GM18861 (cell line): ENCODE measurements around the gene CBLL1.

Experiments
- ATAC-seq: cut with Tn5 transposase; IDR thresholded peaks from one replicate; pipeline ENCODE4 v1.9.1; 2021; ENCODE audit not compliant: unreplicated experiment

Gene CBLL1, protein sequence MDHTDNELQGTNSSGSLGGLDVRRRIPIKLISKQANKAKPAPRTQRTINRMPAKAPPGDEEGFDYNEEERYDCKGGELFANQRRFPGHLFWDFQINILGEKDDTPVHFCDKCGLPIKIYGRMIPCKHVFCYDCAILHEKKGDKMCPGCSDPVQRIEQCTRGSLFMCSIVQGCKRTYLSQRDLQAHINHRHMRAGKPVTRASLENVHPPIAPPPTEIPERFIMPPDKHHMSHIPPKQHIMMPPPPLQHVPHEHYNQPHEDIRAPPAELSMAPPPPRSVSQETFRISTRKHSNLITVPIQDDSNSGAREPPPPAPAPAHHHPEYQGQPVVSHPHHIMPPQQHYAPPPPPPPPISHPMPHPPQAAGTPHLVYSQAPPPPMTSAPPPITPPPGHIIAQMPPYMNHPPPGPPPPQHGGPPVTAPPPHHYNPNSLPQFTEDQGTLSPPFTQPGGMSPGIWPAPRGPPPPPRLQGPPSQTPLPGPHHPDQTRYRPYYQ

DNA sequence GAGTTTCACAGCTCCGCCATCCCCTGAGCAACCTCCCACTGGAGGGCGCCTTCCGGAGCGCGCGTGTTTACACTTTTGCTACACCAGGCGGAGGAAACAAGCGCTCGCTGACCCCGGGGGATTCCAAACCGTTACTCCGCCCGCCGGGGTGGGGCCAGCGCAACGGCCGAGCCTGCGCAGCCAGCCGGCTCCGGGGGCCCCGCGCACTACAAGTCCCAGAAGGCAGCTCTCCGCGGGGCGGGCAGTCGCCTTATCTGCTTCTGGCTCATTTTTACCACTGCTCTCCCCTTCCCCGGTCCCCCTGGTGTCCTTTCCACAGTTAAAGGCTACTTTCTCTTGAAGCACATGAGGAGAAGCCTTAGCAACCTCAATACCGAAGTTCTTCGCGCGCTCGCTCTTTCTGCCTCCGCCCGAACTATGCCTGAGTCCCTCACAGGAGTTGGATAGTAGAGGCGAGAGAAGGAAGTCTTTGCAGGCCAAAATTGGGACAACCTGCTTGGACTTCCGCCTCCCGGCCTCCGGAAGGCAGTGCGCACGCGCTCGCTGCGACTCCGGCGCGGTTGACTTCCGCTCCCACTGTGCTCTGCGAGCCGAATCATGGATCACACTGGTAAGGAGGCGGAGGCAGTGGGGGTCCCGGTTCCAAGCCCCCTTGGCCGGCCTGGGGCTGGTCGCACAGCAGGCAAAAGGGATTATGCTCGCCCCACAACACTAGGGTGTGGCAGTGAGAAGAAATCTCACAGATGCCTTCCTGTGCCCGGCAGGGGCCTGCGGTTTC is at the start of gene CBLL1:
Gene CBLL1, plus strand, starts transcription at position 576 of the 778 bp plus-strand sequence. Its CDS starts 22 bp downstream, at position 598.
- peak; percentile 84 for ATAC-seq

DNA sequence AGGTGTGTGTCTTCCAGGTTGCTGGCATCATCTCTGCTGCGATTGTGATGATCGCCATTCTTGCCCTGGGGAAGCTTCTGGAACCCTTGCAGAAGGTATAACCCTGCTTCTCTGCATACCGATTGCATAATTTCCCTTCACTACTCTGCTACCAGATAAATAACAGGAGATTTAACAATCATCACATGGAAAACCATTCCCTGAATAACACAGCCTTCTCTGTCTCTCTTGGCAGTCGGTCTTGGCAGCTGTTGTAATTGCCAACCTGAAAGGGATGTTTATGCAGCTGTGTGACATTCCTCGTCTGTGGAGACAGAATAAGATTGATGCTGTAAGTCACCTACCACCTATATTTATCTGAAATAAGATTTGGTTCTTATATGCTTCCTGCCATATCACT is 49.6 kb upstream of the CBLL1 start:
- ATAC-seq = no peak

DNA sequence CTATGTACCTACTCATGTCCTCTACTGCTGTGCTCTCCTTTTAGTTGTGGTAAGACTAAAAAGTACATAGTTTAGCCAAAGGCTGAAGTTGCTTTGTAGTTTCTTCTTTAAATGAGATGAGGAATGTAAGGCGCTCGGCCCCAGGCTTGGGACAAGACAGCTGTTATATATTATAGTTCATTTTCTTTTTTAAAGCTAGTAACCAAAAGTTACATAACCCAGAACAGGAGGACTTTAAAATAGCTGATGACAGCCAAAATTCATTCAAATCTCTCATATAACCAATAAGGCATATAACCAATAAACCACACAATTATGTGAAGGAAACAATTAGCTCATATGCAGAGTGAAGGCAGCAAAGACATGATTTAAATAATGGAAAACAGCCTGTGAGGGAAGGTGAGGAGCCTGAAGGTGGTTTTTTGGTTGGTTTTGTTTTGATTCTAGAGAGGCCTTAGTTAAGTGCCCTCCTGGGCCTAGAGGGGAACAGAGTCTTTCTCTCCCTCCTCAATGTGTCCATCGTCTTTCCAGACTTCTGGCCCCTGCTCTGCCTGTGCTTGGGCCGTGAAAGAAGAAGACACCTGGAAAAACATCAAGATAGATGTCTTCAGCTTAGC is 47.5 kb upstream of the CBLL1 start:
- no peak for ATAC-seq

- ATAC-seq = no peak
These were observed 46.5 kb upstream of the CBLL1 start for GRCh38 chr7:107697321-107698049.

- ATAC-seq = no peak
These were observed 43.4 kb upstream of the CBLL1 start for GRCh38 chr7:107700570-107700969.

GRCh38 chr7:107701191-107701590 is 42.8 kb upstream of the CBLL1 start:
- ATAC-seq = no peak

- ATAC-seq = no peak
These were observed 40.7 kb upstream of the CBLL1 start for GRCh38 chr7:107703219-107703618.

- no peak for ATAC-seq
These were observed 40.1 kb upstream of the CBLL1 start for GRCh38 chr7:107703872-107704271.

DNA sequence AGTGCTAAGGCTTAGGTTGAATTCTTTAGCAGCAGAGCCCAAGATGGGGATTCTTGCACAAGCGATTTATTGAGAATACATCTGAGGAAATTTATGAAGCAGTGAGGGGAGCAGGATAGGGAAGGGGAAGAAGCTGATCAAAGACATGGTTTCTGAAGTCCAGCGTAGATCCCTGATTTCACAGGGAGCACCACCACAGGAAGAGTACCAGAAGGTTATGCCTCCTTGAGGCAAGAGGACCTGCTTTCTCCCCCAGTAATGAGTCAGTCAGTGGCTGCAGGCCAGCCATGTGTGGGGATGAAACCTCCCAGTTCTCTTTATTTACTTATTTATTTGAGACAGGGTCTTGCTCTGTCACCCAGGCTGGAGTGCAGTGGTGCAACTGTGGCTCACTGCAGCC is 35.0 kb upstream of the CBLL1 start:
- no peak for ATAC-seq

DNA sequence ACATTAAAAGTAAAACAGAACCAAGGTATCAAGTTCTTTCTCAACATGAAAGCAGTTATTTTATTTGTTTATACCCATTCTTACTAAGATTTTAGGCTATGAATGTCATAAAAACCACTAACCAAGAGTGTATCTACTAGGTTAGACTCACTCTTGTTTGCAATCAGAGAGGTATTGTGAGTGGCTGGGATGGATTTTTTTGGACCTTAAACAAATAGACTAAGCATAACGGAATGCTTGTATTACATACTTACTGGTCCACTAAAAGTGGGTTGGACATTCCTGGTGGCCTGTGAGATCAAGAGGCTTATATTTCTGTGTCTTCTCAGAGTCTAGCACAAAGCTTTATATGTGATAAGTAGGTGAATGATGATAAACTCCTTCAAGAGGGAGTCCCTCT is 32.6 kb upstream of the CBLL1 start:
- ATAC-seq = no peak

DNA sequence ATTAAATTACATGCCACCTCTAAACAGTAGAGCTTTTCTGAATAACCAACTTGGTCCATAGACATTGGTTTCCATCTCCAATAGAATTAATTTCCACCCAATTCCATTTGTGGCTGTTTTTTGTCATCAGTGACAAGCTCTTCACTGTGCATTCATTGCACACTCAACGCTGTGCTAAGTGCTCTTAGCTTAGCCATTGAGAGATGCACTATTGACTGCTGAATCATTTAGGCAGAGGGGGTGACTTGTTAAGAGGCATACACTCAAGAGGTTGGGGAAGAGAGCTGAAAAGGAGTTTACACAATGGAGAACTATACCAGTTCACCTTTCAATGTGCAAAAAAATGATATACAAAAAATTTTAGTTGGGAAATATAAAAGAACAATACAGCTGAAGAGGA is 31.9 kb upstream of the CBLL1 start:
- no peak for ATAC-seq

GRCh38 chr7:107712896-107713295 is 31.0 kb upstream of the CBLL1 start:
- no peak for ATAC-seq

DNA sequence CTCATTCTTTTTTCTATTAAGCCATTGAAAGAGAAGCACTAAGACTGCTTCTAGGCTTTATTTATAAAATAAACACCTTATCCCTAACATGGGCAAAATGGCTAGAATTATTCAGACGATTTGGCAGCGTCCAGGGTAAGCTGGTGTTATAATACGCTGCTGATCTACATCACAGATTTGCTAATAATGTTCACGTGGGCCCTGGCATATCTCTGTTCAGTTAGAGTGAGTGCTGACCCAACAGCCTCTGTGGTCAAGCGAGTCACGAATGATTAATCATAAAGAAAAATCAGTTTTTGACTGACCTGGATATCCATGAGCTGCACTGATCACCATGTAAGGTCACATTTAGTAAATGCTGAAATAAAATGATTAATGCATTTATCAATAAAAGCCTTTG is 28.4 kb upstream of the CBLL1 start:
- no peak for ATAC-seq

- no peak for ATAC-seq
These were observed 25.3 kb upstream of the CBLL1 start for GRCh38 chr7:107718456-107719193.

DNA sequence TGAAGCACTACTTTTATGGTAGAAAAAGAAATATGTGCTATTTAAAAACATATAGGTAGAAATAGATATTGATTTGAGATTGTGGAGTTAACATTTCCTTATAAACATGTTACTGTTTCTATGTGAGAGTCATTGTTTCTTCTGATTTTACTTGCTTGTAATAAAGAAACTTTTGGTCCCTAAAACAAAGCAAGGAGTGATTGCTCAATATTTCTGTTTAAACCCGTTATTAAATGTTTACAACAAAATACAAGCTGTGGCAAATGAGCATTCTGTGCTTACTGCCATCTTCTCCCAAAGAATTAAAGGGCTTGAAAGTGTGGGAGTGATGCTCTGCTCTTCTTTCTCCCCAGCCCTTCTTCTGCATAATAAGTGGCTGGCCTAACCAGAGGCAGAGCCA is 22.7 kb upstream of the CBLL1 start:
- ATAC-seq = no peak

DNA sequence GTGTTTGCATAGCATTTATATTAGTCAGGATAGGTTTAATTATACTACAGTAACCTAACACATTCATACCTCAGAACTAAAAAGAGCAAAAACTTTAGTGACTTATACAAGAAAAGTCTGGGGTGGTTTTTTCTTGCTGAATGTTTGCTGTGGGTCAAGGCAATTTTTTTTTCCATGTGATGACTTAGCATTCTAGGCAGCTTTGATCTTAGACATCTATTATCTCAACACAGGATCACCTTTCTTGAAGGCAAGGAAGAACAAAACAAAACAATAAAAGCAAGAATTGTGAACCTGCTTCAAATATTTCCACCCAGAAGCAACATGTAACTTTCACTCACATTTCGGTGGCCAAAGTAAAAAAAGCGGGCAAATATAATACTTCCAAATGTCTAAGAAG is 20.7 kb upstream of the CBLL1 start:
- no peak for ATAC-seq

DNA sequence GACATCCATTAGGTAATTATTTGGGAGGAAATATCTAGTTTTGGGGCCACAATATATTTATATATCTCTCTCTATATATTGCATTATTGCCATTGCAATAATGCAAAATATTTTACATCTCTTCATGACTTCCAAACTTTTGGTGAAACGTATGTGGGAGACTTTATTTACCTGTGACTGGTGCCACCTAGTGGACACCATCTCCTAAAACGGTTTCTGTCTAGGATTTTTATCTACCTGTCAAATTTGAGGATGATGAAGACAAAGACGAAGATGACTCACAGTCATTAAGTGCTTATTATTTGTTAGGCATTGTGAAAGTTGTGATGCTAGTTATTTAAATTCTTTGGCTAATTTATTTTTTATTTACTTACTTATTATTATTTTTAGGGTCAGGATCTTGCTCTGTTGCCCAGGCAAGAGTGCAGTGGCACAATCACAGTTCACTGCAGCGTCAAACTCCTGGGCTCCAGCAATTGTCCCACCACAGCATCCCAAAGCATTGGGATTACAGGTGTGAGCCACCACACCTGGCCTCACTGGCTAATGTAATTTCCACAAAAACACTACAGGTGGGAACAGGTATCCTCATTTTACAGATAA is 18.7 kb upstream of the CBLL1 start:
- ATAC-seq = no peak

DNA sequence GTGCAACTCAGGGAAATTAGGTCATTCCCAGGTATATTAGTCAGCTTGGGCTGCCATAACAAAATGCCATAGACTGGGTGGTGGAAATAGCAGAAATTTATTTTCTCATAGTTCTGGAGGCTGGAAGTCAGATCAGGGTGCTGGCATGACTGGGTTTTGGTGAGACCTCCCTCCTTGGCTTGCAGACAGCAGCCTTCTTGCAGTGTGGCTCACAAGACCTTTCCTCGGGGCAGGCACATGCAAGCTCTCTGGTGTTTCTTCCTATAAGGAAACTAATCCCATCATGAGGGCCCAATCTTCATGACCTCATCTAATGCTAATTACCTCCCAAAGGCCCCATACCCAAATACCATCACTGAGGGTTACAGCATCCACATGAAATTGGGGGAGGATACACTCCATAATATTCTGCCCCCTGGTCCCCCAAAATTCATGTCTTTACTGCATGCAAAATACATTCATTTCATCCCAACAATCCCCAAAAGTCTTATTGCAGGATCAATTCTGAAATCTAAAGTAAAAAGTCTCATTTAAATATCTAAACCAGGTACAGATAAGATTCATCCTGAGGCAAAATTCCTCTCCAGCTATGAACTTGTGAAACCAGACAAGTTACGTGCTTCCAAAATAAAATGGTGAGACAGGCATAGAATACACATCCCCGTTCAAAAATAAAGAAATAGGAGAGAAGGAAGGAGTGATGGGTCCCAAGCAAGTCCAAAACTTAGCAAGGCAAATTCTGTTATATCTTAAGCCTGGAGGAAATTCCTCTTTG is 17.4 kb upstream of the CBLL1 start:
- ATAC-seq = no peak

- ATAC-seq = no peak
These were observed 15.7 kb upstream of the CBLL1 start for GRCh38 chr7:107728276-107728675.
